Mucosa of rectum (tissue), 2 donors: ENCODE measurements around the gene GPR42.

Experiments
- H3K27ac ChIP-seq, 2 donors: one replicate each; pipeline ENCODE4 v1.7.0; 2013; ENCODE audit warnings: inconsistent platforms in 2 of 2, low read depth in 2 of 2, low read length in 2 of 2
- H3K27me3 ChIP-seq, 2 donors: one replicate each; pipeline ENCODE4 v1.7.0; 2013; ENCODE audit warnings: low read length in 2 of 2; ENCODE audit not compliant: control insufficient read depth in 2 of 2, insufficient read depth in 2 of 2
- H3K36me3 ChIP-seq, 2 donors: one replicate each; pipeline ENCODE4 v1.7.0; 2013; ENCODE audit warnings: low read length in 2 of 2; ENCODE audit not compliant: control insufficient read depth in 2 of 2, insufficient read depth in 2 of 2
- H3K4me1 ChIP-seq, 2 donors: one replicate each; pipeline ENCODE4 v1.7.0; 2013; ENCODE audit warnings: low read length in 2 of 2, mild to moderate bottlenecking in 1 of 2; ENCODE audit not compliant: control insufficient read depth in 2 of 2, insufficient read depth in 2 of 2
- H3K4me3 ChIP-seq, 2 donors: one replicate each; pipeline ENCODE4 v1.7.0; 2013; ENCODE audit warnings: low read length in 2 of 2
- H3K9ac ChIP-seq, 2 donors: one replicate each; pipeline ENCODE4 v1.7.0; 2013; ENCODE audit warnings: low read length in 2 of 2, low read depth in 1 of 2, mild to moderate bottlenecking in 1 of 2
- H3K9me3 ChIP-seq, 2 donors: one replicate each; pipeline ENCODE4 v1.7.0; 2013; ENCODE audit warnings: low read length in 2 of 2; ENCODE audit not compliant: control insufficient read depth in 2 of 2
- donor health status: healthy.
- donor health status: Normal muscosa, but diverticular disease.

Gene GPR42

DNA sequence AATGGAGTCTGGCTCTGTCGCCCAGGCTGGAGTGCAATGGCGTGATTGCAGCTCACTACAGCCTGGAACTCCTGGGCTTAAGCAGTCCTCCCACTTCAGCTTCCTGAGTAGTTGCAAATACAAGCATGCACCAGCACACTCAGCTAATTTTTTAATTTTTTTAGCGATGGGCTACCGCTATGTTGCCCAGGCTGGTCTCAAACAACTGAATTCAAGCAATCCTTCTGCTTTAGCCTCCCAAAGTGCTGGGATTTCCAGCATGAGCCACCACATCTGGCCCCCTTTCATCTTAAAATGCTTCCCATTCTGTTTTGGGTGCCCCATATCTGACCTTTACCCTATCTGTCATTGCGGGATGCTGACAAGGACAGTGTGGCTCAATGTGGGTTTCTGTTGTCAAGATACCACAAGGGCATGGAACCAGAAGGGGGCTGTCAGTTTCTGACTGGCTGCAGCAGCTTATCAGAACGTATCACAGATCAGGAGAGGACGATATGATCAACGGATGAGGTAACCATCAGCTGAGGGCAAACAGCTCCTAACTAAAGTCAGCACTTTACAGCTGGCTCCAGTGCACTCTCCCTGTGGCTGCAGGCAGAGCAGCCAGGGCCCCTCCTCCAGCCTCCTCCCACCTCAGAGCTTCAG is 32.4 kb downstream of the GPR42 start:
- Histone ChIP-seq H3K27ac (no peak overlapping the region), H3K4me1 (no peaks in the 10 kb centered on the region), H3K9ac (no peak overlapping the region), H3K36me3 (no peaks in the 10 kb centered on the region), H3K4me3 (no peak overlapping the region), H3K9me3 (no peaks in the 10 kb centered on the region), H3K27me3 (no peaks in the 10 kb centered on the region)

DNA sequence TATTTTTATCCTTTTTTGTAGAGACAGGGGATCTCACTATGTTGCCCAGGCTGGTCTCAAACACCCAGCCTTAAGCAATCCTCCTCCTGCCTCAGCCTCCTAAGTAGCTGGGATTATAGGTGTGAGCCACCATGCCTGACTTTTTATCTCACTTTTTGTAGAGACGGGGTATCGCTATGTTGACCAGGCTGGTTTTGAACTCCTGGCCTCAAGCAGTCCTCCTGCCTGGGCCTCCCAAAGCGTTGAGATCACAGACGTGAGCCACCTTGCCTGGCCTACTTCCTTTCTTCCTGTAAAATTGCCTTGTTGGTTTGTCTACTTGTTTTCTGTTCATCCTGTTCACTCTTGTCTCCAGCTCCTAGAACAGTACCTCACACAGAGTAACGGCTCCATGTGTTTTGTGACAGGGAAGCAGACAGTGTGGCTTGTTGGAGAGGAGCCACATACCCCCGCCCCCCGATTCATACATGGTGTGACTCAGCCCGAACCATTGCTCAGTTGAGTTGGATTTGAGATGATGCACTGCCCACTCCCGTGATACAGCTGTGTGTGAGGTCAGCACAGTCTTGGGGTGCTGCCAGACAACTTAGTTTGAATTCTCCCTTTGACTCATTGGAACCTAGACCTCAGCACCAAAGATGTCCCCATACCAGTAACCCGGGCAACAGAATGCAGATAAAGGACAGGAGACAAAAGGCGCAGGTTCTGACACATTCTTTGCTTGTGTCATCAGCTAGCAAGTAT is 34.2 kb downstream of the GPR42 start:
- H3K27ac ChIP-seq = no peak overlapping the region
- peaks cover 0 to 3% of the 10 kb centered on the region in 2 donors for H3K4me1 ChIP-seq
- H3K4me3 ChIP-seq = no peak overlapping the region
- H3K27me3 ChIP-seq = peaks cover 0 to 2% of the 10 kb centered on the region in 2 donors
- no peaks in the 10 kb centered on the region for H3K36me3 ChIP-seq
- H3K9me3 ChIP-seq = no peaks in the 10 kb centered on the region
- no peak overlapping the region for H3K9ac ChIP-seq

DNA sequence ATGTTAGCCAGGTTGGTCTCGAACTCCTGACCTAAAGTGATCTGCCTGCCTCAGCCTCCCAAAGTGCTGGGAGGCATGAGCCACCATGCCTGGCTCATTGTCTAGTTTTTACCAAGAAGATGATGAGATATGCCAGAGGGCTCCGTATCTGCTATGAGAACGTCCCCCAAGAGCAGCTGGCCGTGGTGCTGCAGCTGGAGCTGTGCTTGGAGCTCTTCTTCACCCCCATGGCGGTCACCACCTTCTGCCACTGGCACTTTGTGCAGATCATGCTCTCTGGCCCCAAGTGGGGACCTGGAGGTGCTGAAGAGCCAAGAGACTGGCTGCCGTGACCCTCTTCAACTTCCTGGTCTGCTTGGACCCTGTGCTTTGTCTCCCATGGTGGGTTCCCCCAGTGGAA is 36.8 kb downstream of the GPR42 start:
- Histone ChIP-seq H3K27ac (no peak overlapping the region), H3K4me1 (peaks cover 0 to 3% of the 10 kb centered on the region in 2 donors), H3K9ac (no peak overlapping the region), H3K4me3 (no peak overlapping the region), H3K27me3 (peaks cover 0 to 2% of the 10 kb centered on the region in 2 donors), H3K36me3 (no peaks in the 10 kb centered on the region), H3K9me3 (no peaks in the 10 kb centered on the region)

DNA sequence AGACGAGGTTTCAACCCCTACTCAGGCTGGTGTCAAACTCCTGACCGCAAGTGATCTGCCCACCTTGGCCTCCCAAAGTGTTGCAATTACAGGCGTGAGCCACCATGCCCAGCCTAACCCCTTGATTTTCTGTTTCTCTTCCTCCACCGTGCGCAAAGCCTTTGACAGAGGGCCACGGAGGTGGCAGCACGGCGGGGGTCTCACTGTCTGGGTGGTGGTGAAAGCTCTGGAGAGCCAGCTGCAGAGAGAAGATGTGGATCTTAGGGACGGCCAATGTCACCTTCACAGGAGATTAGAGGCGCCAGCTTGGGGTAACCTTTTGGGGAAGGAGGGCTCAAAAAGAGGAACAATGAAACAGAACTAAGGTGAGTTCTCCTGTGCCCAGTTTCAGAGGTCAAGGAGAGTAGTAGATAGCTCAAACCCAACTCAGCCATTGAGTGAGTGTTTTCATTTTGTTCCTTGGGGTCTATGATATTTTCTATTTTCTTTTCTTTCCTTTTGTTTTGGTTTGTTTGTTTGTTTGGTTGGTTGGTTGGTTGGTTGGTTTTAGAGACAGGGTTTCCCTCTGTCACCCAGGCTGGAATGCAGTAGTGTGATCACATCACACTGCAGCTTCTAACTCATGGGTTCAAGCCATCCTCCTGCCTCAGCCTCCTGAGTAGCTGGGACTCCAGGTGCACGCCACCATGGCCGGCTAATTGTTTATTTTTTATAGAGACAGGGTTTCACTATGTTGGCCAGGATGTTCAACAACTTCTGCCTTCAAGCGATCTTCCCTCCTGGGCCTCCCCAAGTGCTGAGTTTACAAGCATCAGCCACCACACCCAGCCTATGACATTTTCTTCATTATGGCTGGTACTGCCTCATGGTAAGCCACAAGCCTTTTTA is 37.7 kb downstream of the GPR42 start:
- Histone ChIP-seq H3K27me3 (peaks cover 0 to 2% of the 10 kb centered on the region in 2 donors), H3K9ac (no peak overlapping the region), H3K27ac (no peak overlapping the region), H3K36me3 (no peaks in the 10 kb centered on the region), H3K4me1 (peaks cover 0 to 3% of the 10 kb centered on the region in 2 donors), H3K4me3 (no peak overlapping the region), H3K9me3 (no peaks in the 10 kb centered on the region)

DNA sequence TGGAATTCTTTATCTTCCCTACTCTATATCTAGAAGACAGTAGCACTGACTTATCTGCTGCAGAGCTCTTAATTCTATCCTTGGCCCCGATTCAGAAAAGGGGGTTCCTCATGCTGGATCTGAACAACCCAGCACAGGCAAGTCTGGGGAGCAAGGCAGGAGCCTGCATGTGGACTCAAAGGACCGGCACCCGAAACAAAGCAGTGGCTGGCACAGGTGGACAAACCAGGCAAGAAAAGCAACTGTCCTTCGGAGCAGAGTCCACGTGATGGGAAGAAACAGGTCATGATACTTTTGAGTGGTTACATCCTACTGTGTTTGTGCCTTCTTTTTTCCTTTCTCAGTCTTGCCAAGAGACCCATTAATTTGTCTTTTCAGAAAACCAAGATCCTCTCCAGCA is 38.3 kb downstream of the GPR42 start:
- Histone ChIP-seq H3K4me3 (no peak overlapping the region), H3K27me3 (peaks cover 0 to 2% of the 10 kb centered on the region in 2 donors), H3K9ac (no peak overlapping the region), H3K27ac (no peak overlapping the region), H3K9me3 (no peaks in the 10 kb centered on the region), H3K36me3 (no peaks in the 10 kb centered on the region), H3K4me1 (peaks cover 0 to 3% of the 10 kb centered on the region in 2 donors)

DNA sequence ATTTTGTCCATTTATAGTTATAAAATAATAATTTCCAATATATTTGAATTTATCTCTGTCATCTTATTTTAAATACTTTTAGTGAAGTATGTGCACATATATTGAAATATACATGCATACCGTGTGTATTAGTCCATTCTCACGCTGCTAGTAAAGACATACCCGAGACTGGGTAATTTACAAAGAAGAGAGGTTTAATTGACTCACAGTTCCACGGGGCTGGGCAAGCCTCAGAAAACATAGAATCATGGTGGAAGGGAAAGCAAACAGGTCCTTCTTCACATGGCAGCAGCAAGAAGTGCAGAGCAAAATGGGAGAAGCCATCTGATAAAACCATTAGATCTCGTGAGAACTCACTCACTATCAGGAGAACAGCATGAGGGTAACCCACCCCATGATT is 39.6 kb downstream of the GPR42 start:
- Histone ChIP-seq H3K4me1 (peaks cover 0 to 3% of the 10 kb centered on the region in 2 donors), H3K9ac (no peak overlapping the region), H3K27ac (no peak overlapping the region), H3K27me3 (peaks cover 0 to 2% of the 10 kb centered on the region in 2 donors), H3K9me3 (no peaks in the 10 kb centered on the region), H3K4me3 (no peak overlapping the region), H3K36me3 (no peaks in the 10 kb centered on the region)

DNA sequence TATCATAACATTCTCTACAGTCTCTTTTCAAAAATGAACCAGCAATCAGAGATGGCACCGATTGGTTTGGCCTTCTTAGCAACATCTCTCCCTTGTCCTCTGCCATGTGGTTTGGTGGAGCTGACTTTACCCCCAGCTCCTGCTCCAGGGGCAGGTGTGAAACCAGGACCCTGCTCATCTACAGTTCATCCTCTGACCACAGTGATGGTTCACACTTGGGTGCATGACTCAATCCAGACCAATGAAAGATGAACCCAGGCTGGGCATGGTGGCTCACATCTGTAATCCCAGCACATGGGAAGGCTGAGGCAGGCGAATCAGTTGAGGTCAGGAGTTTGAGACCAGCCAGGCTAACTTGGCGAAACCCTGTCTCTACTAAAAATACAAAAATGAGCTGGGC is 43.6 kb downstream of the GPR42 start:
- Histone ChIP-seq H3K9me3 (no peaks in the 10 kb centered on the region), H3K27ac (no peak overlapping the region), H3K4me3 (no peak overlapping the region), H3K36me3 (no peaks in the 10 kb centered on the region), H3K4me1 (no peaks in the 10 kb centered on the region), H3K9ac (no peak overlapping the region), H3K27me3 (no peaks in the 10 kb centered on the region)

DNA sequence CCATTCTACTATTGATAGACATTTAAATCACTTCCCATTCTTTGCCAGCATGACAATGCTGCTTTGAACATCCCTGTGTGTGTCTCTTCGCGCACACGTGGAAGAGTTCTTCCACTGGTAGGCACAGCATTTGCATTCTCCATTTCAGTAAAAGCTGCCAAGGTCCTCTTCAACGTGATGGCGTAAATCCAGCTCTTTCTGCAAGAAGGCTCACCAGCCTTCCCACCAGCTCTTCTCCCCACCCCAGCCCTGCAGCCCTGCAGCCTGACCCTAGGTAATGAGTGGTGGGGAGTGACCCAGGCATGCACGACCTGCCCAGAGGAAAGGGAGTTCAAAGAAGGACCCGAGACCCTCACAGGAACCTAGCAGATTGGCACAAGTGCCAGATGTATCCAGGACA is 45.5 kb downstream of the GPR42 start:
- H3K4me3 ChIP-seq = no peak overlapping the region
- no peaks in the 10 kb centered on the region for H3K9me3 ChIP-seq
- H3K9ac ChIP-seq = no peak overlapping the region
- H3K36me3 ChIP-seq = no peaks in the 10 kb centered on the region
- H3K27me3 ChIP-seq = no peaks in the 10 kb centered on the region
- peaks cover 4 to 6% of the 10 kb centered on the region in 2 donors for H3K4me1 ChIP-seq
- no peak overlapping the region for H3K27ac ChIP-seq

DNA sequence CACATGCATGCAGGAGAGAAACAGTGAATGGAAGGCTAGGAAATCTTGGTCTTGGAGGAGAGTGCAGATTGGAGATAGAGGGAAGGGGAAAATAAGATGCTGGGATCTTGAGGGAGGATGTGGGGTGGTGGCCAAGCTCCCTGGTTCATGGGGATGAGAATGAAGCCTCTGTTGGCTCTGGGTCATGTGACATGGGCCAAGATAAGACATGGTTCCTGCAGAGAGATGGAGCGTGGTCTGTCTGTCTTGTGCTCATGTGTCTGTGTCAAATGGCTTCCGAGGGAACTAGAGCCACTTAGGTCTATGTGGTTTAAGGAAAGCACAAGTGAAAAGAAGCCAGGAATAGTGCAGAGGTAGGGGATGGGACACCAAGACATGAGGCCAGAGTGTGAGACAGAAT is 46.4 kb downstream of the GPR42 start:
- H3K4me3 ChIP-seq = no peak overlapping the region
- H3K27ac ChIP-seq = no peak overlapping the region
- H3K4me1 ChIP-seq = peaks cover 4 to 6% of the 10 kb centered on the region in 2 donors
- H3K36me3 ChIP-seq = no peaks in the 10 kb centered on the region
- H3K27me3 ChIP-seq = no peaks in the 10 kb centered on the region
- peak overlapping the region in 1 of 2 donors; percentile 24 for H3K9ac ChIP-seq
- H3K9me3 ChIP-seq = no peaks in the 10 kb centered on the region
